ENCODE results near the gene IQCN.

The IQCN gene

GRCh38 chr19:18317961-18318800 lies 43.9 kb upstream of the IQCN start:
- TF ChIP-seq YY1 (IDR thresholded peaks at IDR 0.05; ENCODE audit: low read depth): no peak
- TF ChIP-seq ZBTB7A (IDR thresholded peaks at IDR 0.05; ENCODE audit: low read depth): no peak
- TF ChIP-seq REST (IDR thresholded peaks at IDR 0.05; ENCODE audit: low read depth): no peak

GRCh38 chr19:18313398-18313797 lies 39.1 kb upstream of the IQCN start:
- TF ChIP-seq ZBTB7A (IDR thresholded peaks at IDR 0.05; ENCODE audit: low read depth) (no peak), CEBPB (IDR thresholded peaks at IDR 0.05) (no peak), TCF12 (IDR thresholded peaks at IDR 0.05; ENCODE audit: low read depth) (no peak), TAF1 (IDR thresholded peaks at IDR 0.05; ENCODE audit: low read depth) (no peak)
- TF ChIP-seq, protein P1, sequence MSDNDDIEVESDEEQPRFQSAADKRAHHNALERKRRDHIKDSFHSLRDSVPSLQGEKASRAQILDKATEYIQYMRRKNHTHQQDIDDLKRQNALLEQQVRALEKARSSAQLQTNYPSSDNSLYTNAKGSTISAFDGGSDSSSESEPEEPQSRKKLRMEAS (IDR thresholded peaks at IDR 0.05): no peak

- TF ChIP-seq NFIC (IDR thresholded peaks at IDR 0.05) (no peak), ZBTB7A (IDR thresholded peaks at IDR 0.05; ENCODE audit: low read depth) (no peak), RAD21 (IDR thresholded peaks at IDR 0.05; ENCODE audit: low read depth) (no peak), EP300 (IDR thresholded peaks at IDR 0.05; ENCODE audit: borderline replicate concordance) (no peak), TEAD4 (IDR thresholded peaks at IDR 0.05) (no peak)
- TF ChIP-seq, protein P2, sequence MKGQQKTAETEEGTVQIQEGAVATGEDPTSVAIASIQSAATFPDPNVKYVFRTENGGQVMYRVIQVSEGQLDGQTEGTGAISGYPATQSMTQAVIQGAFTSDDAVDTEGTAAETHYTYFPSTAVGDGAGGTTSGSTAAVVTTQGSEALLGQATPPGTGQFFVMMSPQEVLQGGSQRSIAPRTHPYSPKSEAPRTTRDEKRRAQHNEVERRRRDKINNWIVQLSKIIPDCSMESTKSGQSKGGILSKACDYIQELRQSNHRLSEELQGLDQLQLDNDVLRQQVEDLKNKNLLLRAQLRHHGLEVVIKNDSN (IDR thresholded peaks at IDR 0.05): no peak
Observed at GRCh38 chr19:18312092-18312534, 37.9 kb upstream of the IQCN start.

- TF ChIP-seq TCF12 (IDR thresholded peaks at IDR 0.05; ENCODE audit: low read depth): no peak
- TF ChIP-seq TEAD4 (IDR thresholded peaks at IDR 0.05): no peak
- TF ChIP-seq CREB1 (IDR thresholded peaks at IDR 0.05; ENCODE audit: low read depth): no peak
- no peak for TF ChIP-seq EP300 (IDR thresholded peaks at IDR 0.05; ENCODE audit: borderline replicate concordance)
- no peak for TF ChIP-seq REST (IDR thresholded peaks at IDR 0.05; ENCODE audit: low read depth)
- no peak for TF ChIP-seq ZBTB7A (IDR thresholded peaks at IDR 0.05; ENCODE audit: low read depth)
- TF ChIP-seq TAF1 (IDR thresholded peaks at IDR 0.05; ENCODE audit: low read depth): no peak
- TF ChIP-seq RAD21 (IDR thresholded peaks at IDR 0.05; ENCODE audit: low read depth): no peak
- no peak for TF ChIP-seq NFIC (IDR thresholded peaks at IDR 0.05)
- TF ChIP-seq, protein P1 (IDR thresholded peaks at IDR 0.05): no peak
- no peak for TF ChIP-seq FOXM1 (IDR thresholded peaks at IDR 0.05; ENCODE audit: borderline replicate concordance, low read depth)
- no peak for TF ChIP-seq EGR1 (IDR thresholded peaks at IDR 0.05)
- no peak for TF ChIP-seq YY1 (IDR thresholded peaks at IDR 0.05; ENCODE audit: low read depth)
- TF ChIP-seq, protein P2 (IDR thresholded peaks at IDR 0.05): no peak
- no peak for TF ChIP-seq CEBPB (IDR thresholded peaks at IDR 0.05)
Observed at GRCh38 chr19:18311502-18312091, 37.3 kb upstream of the IQCN start.

GRCh38 chr19:18310966-18311365 lies 36.7 kb upstream of the IQCN start:
- no peak for TF ChIP-seq EP300 (IDR thresholded peaks at IDR 0.05; ENCODE audit: borderline replicate concordance)

DNA sequence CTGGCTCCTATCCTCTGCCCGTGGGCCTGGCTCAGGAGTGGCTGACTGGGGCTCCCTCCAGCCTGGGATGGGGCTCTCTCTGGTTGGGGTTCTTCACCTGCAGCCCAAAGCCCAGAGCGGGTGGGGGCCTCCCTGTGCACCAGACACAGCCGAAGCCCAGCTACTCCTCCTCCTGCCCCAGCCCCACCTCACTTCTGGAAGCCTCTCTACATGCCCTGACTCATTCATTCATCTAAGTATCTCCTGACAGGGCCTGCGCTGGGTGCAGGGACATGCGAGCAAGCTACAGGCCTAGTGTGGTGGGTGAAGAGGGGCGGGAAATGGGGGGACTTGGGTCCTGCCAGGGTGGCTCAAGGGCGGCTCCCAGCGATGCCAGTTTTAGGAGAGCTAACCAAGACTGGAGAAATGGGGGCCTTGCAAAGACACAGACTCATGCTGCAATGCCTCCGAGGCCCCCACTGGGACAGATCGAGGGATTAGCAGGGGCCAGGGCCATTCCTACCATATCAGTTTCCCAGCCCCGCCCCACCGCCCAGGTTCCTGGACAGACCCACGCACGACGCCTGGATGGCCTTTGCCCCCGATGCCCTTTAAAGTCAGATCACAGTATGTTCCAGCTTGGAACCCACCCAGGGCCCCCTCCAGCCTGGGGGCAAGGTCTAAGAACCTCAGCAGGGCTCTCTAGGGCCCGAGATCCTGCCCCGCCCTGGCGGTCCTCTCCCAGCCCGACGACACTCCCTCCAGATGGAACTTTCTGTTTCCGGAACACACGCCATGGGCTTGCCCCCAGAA lies 36.1 kb upstream of the IQCN start:
- TF ChIP-seq REST (IDR thresholded peaks at IDR 0.05; ENCODE audit: low read depth) (no peak), CREB1 (IDR thresholded peaks at IDR 0.05; ENCODE audit: low read depth) (no peak), EP300 (IDR thresholded peaks at IDR 0.05; ENCODE audit: borderline replicate concordance) (no peak), CEBPB (IDR thresholded peaks at IDR 0.05) (no peak), RAD21 (IDR thresholded peaks at IDR 0.05; ENCODE audit: low read depth) (no peak)
- TF ChIP-seq, protein P2 (IDR thresholded peaks at IDR 0.05): no peak
